NCI-H510A treated with DMSO at 0.1 percent for 48 hours (cell line): Measurements from ENCODE around the gene SMC3.
"Not testable (repeated sequence)": the region's sequence is repeated elsewhere in the genome, so short reads cannot be mapped to it uniquely, and the experiment has no call there.

Experiments
- DNase-seq: peaks from one replicate; lab custom pipeline; 2025; lab: John Stamatoyannopoulos, UW

The SMC3 gene

DNA sequence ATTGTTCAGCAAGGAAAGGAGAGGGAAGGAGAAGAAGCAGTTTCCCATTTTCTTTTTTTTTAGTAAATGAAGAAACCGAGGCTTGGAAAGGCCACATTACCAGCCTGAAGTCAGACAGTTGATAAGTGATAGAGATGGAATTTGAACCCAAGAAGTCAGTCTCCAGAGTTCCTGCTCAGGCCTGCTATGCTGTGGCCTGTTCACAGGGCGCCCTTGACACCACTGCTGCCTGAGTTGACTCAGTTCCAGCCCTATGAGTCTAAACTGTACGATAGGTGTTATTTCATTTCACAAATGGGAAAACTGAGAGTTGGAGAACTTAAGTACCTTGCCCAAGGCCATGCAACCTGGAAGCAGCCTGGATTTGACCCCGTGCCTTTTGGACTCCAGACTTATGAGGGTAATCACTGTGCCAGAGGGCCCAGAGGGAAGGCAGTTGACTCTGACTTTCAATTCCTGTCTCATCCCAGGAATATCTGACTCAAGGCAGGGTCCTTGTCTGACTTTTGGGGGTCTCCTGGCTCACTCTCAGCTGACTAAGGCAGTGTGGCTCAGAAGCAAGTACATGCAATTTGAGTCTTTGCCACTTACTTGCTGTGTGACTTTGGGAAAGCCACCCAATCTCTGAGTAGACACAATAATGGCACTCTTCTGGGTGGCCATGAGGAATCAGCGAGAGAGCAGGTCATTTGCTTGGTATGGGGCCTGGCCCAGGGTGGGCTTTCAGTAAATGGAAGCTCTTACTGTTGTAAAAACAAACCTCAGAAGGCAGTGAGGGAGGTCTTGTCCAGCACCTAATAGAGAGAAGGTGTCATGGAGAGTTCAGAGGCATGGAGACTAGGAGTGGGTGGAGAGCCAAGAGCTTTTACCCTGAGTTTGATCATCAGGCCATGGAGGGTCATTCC lies 58.7 kb downstream of the SMC3 start:
- DNase-seq: no peak

GRCh38 chr10:110628161-110628560 lies 60.7 kb downstream of the SMC3 start:
- DNase-seq: no peak

- peak; percentile 97 for DNase-seq
These were observed 62.2 kb downstream of the SMC3 start for GRCh38 chr10:110629680-110630191.

DNA sequence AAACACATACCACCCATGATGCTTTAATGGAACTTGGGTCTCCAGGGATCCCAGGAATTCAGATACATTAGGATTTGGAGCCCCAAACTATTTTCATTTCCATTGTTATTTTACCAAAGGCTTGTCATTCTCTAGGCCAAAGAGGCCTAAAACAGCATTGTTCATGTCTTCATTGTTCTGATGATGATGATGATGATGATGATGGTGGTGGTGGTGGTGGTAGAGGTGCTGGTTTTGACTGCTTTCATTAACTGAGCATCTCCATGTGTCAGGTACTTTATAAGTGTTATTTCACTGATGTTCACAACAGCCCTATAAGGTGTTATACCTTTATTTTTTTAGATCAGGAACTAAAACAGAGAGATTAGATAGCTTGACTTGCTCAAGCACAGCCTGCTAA lies 64.4 kb downstream of the SMC3 start:
- no peak for DNase-seq

DNA sequence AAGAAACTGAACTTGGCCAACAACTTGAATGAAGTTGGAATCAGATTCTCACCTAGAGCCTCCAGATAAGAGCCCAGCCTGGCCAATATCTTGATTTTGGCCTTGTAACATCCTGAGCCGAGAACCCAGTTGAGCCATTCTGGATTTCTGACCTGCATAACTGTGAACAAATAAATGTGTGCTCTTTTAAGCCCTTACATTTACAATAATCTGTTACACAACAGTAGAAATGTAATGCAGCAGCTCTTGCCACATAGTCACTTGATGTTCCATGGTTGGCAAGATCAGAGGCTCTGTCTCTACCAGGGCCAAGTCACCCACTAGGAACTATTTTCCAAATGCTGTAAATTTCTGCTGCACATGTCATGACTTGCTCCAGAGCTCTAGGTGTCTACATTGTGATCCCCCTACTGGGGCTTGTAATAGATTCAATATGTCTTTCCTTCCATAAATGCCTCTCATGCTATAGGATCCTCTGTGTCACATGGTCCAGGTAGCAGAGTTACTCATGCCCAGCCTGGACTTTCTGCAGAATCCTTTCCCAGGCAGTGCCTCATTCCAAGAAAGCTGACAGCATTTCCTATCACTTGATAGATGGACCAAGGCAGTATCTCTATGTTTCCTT lies 65.2 kb downstream of the SMC3 start:
- DNase-seq: no peak

DNA sequence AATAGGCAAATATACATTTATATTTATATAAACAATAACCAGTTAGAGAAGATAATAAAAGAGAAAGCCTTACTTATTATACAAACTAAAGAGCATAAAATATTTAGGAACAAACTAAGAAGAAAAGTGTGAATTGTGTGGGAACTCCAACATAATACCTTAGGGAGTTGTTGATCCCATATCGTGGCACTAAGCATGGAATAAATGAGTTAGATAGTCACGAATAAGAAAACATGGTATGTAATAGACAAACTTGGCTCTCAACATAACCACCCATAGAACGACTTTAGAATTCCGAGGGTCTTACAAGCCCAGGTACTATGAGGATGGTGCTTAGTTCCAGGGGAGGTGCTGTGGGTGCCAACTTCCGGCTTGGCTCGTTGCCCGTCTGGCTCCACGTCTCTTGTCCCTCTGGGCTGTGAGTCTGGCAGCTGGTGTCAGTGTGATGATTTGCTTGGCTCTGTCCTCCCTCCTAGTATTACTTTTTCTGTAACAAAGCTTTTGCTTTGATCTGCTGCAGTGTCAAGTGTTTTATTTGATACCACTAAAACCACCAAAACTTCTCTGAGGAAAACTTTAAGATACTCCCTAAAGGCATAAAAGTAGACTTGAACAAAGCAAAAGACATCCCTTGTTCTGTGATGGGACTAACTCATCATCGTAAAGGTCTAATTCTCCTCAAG lies 67.2 kb downstream of the SMC3 start:
- DNase-seq: peak; percentile 96

GRCh38 chr10:110636572-110636931 lies 69.1 kb downstream of the SMC3 start:
- no peak for DNase-seq

- peak; percentile 74 for DNase-seq
These were observed 69.5 kb downstream of the SMC3 start for GRCh38 chr10:110636932-110637557.

GRCh38 chr10:110637558-110638053 lies 70.1 kb downstream of the SMC3 start:
- DNase-seq: peak; percentile 73

- no peak for DNase-seq
These were observed 70.8 kb downstream of the SMC3 start for GRCh38 chr10:110638319-110638718.

DNA sequence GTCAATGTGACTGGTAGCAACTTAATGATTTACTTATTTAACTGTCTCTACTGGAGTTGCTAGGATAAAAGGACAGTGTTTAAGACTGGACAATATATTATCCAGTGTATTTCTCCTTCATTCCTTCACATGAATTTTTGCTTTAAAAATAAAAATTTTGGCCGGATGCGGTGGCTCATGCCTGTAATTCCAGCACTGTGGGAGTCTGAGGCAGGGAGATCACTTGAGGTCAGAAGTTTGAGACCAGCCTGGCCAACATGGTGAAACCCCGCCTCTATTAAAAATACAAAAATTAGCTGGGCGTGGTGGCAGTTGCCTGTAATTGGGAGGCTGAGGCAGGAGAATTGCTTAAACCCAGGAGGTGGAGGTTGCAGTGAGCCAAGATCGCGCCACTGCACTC lies 71.6 kb downstream of the SMC3 start:
- DNase-seq: not testable (repeated sequence)

DNA sequence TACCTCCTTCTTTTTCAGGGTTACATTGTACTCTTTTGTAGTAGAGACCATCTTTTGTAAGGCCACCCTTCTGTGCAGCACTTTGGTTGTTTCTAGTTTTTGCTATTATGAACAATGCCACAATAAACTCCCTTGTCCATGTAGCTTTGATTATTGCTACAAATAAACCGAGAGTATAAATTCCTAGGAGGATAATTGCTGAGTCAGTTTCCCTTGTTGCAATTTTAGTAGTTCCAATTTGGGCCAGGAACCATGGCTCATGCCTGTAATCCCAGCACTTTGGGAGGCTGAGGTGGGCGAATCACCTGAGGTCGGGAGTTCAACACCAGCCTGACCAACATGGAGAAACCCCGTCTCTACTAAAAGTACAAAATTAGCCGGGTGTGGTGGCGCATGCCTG lies 72.4 kb downstream of the SMC3 start:
- DNase-seq: not testable (repeated sequence)

GRCh38 chr10:110641256-110641655 lies 73.8 kb downstream of the SMC3 start:
- peak; percentile 98 for DNase-seq

DNA sequence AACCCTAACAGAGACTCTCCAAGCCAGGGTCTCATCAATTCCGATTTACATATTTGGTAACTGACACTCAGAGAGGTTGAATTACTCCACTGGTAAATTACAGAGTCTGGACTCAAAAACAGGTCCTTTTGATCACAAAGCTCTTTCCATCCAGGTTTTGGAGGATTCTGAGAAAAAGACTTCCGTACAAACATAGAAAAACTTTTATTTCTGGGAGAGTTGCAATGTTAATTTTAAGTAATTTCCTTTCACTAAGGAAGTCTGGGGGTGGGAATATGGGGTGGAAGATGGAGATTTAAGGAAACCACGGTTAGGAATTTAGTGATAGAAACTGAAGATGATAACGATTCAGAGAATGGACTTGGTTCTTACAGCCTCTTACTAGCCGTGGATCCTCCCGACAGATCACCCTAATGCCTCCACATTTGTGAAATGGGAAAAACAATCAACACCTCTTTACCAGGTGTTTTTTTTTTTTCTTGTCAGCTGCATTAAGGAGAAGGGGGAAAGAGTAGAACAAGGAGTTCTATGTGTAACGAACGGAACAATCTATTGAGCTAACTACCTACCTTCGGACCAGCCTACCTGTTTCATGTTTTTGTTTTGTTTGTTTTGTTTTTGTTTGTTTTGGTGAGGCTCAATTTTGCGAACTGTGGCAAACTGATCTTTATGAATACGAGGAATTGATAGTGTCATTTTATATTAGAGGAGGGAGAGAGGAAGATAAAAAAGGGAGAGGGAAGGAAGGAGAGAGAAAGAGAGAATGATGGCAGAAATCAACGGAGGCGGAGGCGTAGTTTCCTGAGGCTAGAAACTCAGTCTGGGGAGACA lies 74.9 kb downstream of the SMC3 start:
- peak; percentile 72 for DNase-seq

DNA sequence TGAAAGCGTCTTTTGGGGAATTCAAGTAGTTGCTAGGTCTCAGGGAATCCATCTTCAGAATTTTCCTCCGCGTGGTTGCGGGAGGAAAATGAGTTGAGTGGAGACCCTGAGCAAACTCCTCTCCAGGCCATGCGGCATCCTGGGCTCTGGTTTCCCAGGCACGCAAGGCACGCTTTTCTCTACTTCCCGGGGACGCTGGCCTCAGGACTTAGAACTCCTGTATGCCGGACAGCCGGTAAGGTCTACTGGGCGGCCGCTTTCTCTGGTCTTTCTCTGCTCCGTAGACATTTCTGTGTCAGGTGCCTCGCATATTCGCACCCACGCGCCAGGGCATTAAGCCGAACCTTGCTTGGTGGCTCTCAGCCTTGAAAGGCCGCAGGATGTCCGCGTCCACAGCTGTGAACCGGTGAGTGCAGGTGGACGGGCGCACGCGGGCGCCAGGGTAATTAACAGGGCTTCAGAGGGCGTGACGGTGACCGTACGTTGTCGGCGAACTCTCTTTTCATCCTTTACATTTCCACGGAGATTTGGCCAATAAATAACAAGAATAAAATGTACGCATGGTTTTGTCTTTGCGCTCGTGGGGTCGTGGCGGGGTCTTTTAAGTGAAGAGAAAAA lies 75.6 kb downstream of the SMC3 start:
- peak; percentile 94 for DNase-seq

GRCh38 chr10:110643653-110644597 lies 76.4 kb downstream of the SMC3 start, which contains the start of gene RBM20:
RBM20 (plus strand) TSS chr10:110644336; CDS start chr10:110644455, 119 bp downstream.
- peak; percentile 84 for DNase-seq

- peak; percentile 77 for DNase-seq
These were observed 77.3 kb downstream of the SMC3 start for GRCh38 chr10:110644598-110645462.

DNA sequence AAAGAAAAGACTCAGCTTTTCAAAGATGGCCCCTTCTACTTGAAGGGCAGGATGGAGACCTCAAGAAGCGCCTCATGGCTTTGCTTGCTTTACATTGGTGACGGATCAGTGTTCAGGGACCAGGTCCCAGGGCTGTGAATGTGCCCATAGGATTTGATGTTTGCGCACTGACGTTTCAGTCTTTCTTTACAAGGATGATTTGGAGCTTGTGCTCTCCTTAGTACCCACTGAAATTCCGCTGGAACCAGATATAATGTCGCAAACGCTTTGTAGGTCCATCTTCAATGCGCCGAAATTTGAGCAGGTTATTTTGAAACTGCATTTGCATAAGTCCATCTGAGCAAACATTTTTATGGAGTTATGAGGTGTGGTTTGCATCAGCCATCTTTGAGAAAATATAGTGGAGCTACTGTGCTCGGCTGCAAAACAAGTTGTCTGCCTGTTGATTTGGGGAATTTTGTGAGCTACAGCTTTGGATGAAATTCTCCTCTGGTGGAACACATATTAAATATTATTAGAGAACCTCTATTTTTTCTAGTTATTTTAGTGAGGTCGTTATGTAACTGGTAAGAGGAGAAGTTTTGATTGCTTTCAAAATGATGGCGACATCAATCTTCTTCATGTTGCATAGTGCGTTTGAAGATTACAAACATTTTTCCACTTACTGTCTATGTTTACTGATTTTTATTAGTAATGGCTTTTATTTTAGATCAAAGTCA lies 79.1 kb downstream of the SMC3 start:
- DNase-seq: peak; percentile 98
